Measurements from ENCODE around the gene CHML.
A peak's percentile ranks its signal among the peaks of the same experiment; 100 is the strongest.

GRCh38 chr1:241640149-241640866 lies at the start of gene CHML, which contains the start of gene OPN3:
- TF ChIP-seq CTCF (IDR thresholded peaks at IDR 0.05), result no peak
- peak in 2 of 3 donors; percentile 14 to 26 for TF ChIP-seq POLR2AphosphoS5 (IDR thresholded peaks at IDR 0.05)
